GM21381 (cell line): ENCODE data around the gene FCER2.
"Not testable (repeated sequence)": the region's sequence is repeated elsewhere in the genome, so short reads cannot be mapped to it uniquely, and the experiment has no call there.

Source experiments
- ATAC-seq: cut with Tn5 transposase; IDR thresholded peaks from one replicate; pipeline ENCODE4 v1.9.1; 2021; ENCODE audit warnings: mild to moderate bottlenecking, moderate library complexity; ENCODE audit not compliant: unreplicated experiment

Gene FCER2

DNA sequence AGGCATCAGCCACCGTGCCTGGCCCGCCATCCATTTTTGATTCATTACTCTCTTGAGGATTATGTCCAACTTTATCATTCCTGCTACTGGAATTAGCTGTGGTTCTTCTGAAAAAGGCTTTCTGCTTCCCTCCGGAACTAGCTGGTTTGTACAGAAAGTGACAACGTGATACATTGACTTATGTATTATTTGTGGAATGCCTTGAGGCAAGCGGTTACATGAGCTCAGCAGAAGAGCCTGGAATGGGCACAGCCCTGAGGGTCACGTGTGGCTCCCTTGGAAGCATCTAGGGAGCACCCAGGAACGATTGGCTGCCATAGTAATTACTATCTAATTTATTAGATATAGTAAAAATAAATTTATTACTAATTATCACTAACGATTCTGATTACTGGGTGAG, 47.5 kb downstream of the FCER2 start:
- ATAC-seq = no peak

DNA sequence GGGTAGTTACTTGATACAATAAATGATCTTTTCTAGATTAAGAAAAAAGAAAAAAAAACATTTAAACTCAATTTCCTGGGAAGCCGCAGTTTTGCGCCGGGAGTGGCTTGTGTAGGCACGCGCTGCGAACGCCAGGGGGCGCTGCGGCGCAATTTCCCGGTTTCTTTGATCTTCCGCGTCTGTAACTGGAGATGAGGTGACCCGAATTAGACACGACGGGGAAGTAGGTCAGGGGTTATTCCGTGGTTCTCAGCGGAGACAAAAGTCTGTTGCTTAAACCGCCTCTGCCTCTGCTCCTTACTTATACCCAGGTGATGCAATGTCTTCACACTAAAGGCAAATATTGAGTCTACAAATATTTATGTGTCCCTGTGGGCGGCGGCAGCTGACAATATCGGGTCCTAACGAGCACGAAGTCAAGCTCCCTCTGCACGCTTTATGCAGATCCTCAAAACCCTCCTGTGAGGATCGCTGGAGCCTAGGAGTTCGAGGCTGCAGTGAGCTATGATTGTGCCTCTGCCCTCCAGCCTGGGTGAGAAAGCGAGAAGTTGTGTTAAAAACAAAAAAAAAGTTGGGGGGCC, 49.8 kb downstream of the FCER2 start:
- no peak for ATAC-seq

DNA sequence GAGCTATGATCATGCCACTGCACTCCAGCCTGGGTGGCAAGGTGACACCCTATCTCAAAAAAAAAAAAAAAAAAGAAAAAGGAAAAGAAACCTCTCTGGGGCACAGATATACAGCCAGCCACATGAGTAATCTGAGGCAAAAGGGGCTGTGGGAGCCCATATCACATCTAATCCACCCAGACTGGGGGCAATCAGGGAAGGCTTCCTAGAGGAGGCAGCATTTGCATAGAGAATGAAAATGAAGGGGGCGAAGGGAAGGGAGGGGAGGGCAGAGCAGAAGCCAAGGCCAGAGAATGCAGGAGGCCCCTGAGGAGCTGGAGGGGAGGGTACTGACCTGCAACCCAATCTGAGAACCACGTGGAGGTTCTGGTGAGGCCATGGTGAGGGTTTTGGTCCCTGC, 51.8 kb downstream of the FCER2 start:
- ATAC-seq = no peak

DNA sequence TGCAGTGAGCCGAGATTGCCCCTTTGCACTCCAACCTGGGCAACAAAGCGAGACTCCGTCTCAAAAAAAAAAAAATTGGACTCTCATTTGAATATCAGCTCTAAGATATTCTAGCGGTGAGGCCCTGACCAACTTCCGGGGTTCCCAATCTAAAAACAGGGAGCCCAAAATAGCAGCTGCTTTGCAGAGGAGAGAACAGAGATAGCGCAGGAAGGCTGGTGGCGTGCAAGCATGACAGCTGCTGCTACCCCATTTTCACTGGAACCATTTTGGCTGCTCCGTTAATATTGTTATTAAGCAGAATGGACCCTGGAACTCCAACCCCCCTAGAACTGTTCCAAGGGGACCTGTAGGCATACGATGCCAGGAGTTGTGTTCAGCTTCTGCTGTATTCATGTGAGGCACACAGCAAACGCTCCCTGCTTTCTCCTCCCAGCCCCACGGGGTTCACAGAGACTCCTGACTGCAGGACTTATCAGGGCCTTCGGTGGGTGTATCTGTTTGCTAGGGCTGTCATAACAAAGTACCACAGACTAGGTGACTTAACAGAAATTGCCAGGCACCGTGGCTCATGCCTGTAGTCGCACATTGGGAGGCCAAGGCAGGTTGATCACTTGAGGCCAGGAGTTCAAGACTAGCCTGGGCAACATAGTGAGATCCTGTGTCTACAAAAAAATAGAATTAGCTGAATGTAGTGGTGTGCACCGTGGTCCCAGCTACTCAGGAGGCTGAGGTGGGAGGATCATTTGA, 53.5 kb downstream of the FCER2 start:
- no peak for ATAC-seq

DNA sequence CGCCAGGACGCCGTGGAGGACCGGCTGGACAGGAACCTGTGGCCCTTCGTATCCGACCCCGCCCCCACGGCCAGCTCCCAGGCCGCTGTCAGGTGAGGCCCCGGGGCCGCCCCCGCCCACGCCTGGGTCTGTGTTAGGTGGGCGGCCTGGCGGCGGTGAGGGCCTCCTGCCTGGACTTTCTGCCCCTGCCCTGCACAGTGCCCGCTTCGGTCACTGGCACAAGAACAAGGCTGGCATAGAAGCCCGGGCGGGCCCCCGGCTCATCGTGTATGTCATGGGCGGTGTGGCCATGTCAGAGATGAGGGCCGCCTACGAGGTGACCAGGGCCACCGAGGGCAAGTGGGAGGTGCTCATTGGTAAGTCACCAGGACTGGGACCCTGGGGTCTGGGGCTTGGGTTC, 54.8 kb downstream of the FCER2 start:
- ATAC-seq = no peak

DNA sequence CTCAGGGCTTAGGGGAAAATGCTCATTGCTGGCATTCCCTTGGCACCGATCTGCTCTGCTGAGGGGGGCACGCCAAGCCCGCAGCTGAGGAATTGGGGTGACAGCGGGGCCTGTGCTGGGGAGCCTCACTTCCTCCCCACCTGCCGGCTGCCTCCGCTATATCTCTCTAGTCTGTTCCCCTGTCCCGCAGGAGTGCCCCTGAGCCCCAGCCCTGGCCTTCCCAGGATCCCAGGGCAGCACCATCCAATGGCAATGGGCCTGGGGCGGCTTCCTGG, 55.6 kb downstream of the FCER2 start:
- no peak for ATAC-seq

DNA sequence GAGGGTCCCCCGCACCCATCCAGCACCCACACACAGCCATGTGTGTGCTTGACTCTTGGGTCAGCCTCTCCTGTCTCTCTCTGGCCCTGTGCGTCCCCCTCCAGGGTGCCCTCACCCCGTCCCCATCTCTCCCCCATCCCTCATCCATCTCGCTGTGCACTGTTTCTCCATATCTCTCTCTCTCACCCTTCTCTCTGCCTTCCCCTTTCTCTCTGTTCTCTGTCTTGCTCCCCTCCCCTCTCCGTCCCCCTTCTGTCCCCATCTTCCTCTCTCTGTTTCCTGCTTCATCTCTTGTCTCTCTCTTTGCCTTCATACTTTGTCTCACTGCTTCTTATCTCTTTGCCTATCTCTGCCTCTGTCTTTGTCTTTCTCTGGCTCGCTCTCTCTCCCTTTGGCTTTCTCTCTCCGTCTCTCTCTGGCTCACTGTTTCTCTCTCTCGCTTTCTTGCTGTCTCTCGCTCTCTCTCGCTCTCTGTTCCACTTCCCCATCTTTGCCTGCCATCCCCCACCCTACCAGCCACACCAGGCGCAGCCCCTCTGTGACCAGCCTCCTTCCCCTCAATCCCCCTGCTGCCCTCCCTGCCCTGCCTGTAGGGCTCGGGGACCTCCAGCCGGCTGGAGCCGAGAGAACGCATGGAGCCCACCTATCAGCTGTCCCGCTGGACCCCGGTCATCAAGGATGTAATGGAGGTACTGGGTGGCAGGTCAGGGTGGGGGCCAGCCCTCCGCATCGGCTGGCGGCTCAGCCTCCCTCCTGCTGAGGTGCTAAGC, 56.1 kb downstream of the FCER2 start:
- ATAC-seq = no peak

DNA sequence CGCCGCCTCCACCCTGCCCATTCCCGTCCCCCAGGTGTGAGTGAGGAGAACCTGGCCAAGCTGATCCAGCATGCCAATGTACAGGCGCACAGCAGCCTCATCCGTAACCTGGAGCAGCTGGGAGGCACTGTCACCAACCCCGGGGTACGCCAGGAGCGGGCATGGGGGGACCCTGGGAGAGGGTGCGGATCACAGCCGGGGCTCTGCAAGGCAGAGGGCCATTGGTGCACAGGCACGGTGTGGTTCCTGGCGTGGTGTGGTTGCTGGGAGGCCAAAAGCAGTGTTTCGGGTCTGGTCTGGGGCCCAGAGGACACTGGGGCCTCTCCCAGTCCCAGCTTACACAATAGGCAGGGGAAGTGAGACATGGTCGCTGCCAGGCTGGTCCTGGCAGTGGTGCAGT, 56.8 kb downstream of the FCER2 start:
- ATAC-seq = no peak

DNA sequence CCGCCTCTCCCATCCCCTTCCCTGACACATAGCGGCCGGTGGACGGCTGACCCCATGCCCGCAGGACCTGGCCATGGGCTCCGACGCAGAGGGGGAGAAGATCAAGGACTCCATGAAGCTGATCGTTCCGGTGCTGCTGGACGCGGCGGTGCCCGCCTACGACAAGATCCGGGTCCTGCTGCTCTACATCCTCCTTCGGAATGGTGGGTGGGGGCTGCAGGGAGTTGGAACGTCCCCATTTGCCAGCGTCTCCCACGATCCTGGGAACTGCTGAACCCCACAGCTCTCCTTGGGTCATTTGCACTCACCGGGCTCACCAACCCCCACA, 57.4 kb downstream of the FCER2 start:
- no peak for ATAC-seq

DNA sequence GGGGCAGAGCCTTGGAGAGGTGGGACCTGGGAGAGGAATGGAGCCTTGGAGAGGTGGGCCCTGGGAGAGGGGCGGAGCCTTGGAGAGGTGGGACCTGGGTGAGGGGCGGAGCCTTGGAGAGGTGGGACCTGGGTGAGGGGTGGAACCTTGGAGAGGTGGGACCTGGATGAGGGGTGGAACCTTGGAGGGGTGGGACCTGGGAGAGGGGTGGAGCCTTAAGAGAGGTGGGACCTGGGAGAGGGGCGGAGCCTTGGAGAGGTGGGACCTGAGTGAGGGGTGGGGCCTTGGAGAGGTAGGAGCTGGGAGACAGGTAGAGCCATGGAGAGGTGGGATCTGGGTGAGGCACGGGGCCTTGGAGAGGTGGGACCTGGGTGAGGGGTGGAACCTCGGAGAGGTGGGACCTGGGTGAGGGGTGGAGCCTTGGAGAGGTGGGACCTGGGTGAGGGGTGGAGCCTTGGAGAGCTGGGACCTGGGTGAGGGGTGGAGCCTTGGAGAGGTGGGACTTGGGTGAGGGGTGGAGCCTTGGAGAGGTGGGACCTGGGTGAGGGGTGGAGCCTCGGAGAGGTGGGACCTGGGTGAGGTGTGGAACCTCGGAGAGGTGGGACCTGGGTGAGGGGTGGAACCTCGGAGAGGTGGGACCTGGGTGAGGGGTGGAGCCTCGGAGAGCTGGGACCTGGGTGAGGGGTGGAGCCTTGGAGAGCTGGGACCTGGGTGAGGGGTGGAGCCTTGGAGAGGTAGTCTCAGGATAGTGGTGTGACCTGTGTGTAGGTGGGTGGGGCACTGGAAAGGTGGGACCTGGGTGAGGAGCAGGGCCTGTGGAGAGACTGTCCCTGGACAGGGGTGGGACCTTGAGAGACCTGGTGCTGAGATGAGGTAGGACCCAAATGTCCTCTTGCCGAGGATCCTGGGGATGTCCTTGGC, 58.0 kb downstream of the FCER2 start:
- not testable (repeated sequence) for ATAC-seq

DNA sequence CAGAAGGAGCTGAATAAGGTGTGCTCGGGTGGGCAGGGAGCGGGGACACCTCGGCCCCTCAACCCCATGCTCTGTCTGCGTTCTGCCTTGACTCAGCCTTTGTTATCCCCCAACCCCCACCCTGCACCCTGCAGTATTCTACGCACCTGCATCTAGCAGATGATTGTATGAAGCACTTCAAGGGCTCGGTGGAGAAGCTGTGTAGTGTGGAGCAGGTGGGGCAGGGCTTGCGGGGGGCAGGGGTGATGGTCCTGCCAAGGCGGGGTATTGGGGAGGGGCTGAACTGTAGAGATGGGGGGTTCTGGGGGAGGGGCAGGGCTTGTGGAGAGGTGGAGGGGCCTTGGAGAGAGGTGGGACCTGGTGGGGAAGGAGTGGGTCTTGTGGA, 58.9 kb downstream of the FCER2 start:
- no peak for ATAC-seq

DNA sequence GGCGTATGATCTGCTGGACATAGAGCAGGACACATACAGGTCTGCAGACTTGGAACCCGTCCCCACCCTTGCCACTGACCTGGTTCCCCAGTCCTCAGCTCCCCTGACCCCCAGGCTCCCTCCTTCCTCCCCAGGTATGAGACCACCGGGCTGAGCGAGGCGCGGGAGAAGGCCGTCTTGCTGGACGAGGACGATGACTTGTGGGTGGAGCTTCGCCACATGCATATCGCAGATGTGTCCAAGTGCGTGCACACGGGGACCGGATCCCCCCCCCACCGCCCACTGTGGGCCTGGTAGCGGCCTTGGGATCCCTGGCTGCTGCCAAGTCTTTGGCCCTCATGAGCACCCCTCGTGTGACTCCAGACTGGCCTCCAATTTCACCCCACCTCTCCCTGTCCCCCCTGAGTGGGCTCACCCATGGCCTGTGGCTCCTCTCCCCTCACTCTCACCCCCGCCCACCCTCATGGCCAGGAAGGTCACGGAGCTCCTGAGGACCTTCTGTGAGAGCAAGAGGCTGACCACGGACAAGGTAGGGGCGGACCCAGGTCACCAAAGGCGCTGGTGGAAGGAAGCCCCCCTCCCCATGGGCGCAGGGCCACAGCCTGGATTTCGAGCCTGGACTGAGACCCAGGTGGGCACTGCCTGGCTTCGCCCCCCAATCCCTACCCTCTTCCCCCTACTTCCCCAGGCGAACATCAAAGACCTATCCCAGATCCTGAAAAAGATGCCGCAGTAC, 59.5 kb downstream of the FCER2 start:
- ATAC-seq = no peak

DNA sequence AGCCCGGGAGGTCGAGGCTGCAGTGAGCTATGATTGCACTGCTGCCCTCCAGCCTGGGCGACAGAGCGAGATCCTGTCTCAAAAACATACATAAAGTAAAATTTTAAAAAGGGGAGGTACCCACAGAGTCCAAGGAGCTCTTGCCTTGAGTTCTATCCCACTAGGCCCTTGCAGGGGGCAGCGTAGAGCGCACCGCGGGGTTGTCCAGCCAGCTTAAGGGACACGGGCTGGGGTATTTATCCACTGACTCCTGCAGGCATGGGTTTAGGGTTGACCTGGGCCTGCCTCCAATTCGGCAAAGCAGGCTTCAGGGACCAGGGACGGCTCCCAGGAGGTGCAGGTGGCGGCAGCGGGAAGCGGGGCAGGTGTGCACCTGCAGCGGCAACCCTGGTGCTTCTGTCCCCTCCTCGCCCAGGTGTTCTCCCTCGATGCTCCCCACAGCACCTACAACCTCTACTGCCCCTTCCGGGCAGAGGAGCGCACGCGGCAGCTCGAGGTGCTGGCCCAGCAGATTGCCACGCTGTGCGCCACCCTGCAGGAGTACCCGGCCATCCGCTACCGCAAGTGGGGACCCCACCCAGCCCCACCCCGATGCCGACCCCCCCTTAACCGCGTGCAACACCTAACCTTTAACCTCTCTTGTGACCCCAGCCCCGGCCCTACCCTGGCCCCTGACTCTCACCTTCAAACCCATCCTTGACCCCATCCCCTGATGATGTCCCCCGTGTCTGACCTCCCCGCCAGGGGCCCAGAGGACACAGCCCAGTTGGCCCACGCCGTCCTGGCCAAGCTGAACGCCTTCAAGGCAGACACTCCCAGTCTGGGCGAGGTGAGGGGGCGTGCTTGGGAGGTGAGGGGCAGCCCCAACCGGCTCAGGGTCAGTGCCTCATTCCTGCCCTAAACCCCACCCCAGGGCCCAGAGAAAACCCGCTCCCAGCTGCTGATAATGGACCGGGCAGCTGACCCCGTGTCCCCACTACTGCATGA, 60.3 kb downstream of the FCER2 start:
- no peak for ATAC-seq

DNA sequence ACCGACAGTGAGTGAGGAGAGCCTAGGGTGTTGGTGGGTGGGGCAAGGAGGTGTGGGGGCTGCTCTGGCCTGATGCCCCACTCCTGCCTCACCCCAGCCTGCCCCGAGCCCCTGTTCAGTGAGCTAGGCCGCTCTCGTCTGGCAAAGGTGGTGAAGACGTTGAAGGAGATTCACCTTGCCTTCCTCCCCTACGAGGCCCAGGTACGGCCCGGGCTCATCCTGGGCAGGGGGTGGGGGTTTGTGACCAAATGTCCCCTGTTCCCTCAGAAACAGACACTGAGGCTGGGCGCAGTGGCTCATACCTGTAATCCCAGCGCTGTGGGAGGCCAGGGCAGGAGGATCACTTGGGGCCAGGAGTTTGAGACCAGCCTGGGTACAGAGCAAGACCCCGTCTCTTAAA, 61.1 kb downstream of the FCER2 start:
- no peak for ATAC-seq

DNA sequence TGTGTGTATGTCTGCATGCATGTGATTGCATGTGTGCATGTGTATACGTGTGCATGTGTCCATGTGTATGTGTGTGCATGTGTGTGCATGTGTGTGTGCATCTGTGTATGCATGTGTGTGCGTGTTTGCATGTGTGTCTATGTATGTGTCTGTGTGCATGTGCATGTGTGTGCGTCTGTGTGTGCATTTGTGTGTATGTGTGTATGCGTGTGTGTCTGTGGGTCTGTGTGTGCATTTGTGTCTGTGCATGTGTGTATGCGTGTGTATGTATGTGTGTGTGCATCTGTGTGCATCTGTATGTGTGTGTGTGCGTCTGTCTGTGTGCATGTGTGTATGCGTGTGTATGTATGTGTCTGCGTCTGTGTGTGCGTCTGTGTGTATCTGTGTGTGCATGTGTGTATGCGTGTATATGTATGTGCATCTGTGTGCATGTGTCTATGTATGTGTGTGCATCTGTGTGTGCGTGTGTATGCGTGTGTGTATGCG, 62.0 kb downstream of the FCER2 start:
- no peak for ATAC-seq

DNA sequence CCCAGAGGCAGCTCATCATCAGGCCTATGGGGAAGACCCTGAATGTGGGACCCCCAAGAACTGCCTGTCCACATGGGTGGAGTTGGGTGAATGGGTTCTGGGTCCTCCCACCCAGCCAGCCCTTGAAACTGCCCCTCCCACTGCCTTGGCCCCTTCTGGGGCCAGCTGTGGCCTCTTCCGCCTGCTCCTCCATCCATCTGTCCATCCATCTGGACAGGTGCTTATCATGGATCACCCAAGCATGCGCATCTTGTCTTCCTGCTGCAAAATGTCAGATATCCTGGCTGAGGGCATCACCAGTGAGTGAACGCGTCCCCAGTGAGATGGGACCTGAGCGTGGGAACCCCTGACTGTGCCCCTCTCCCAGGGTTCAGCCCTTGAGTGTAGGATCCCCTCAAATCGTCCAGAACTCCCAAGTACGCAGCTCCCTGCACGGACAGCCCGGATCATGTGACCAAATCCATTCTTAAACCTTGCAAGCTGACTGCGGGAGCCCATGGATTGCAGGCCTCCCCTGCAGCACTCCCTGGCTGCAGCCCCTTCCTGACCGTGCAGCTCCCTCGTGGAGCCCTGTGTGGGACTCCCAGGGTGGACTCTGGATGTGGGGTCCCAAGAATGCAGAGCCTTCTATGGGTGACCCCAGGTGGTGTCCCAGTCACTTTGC, 63.0 kb downstream of the FCER2 start:
- ATAC-seq = no peak
